PC-3 (cell line): ENCODE results near the gene ATP7A.

ENCODE experiments used
- CTCF ChIP-seq: fragments of 300-600 bp; sonication (generic); conservative IDR thresholded peaks from 2 replicates; pipeline ENCODE4 v1.5.1; 2017; ENCODE audit warnings: antibody characterized with exemption, low read depth, mild to moderate bottlenecking, low read length
- EZH2phosphoT487 ChIP-seq: fragments of 300-600 bp; sonication (generic); IDR thresholded peaks from 2 replicates; pipeline ENCODE4 v1.6.1; 2018; ENCODE audit warnings: mild to moderate bottlenecking, antibody characterized with exemption, low read length, borderline replicate concordance

- TF ChIP-seq CTCF (no peak), EZH2phosphoT487 (no peak)
Observed at GRCh38 chrX:77875372-77875771, 35.1 kb upstream of the ATP7A start.
